Spinal cord (tissue), 10 donors: ENCODE data around the gene PLA2G2D. TPM values are rescaled to one million over a fixed set of nuclear protein-coding genes. Genes with fewer than 3 reads are reported as not detected.
A peak's percentile ranks its signal among the peaks of the same experiment; 100 is the strongest.

ENCODE experiments used
- DNase-seq, 6 donors: peaks; one replicate each; pipeline versions ENCODE4 v3.0.0 to v3.0.0-alpha.2; 2013 to 2015; ENCODE audit warnings: low spot score in 6 of 6, low read depth in 4 of 6
- H3K27ac ChIP-seq: one replicate; pipeline ENCODE4 v1.5.1; 2013; ENCODE audit warnings: low read depth, low read length, control low read depth
- H3K27me3 ChIP-seq: one replicate; pipeline ENCODE4 v1.6.1; 2013; ENCODE audit warnings: low read length; ENCODE audit not compliant: control insufficient read depth, insufficient read depth
- H3K36me3 ChIP-seq: one replicate; pipeline ENCODE4 v1.6.1; 2013; ENCODE audit warnings: low read length; ENCODE audit not compliant: control insufficient read depth, insufficient read depth
- H3K4me1 ChIP-seq: one replicate; pipeline ENCODE4 v1.6.1; 2013; ENCODE audit warnings: low read length; ENCODE audit not compliant: control insufficient read depth, insufficient read depth
- H3K4me3 ChIP-seq: one replicate; pipeline ENCODE4 v1.5.1; 2013; ENCODE audit warnings: low read depth, low read length, control low read depth
- H3K9me3 ChIP-seq: one replicate; pipeline ENCODE4 v1.6.1; 2013; ENCODE audit warnings: low read length; ENCODE audit not compliant: control insufficient read depth, insufficient read depth
- WGBS: methylation state at CpG from one replicate; pipeline ENCODE4 v1.1.5; 2013; ENCODE audit warnings: missing lambda C conversion rate; ENCODE audit not compliant: insufficient coverage; 5-methylcytosine and 5-hydroxymethylcytosine counted together
- long read RNA-seq, 4 donors: transcript quantifications; one replicate each; lab custom pipeline, GENCODE V29; 2026
- polyA plus RNA-seq, 2 donors: library from polyadenylated mRNA; unstranded; fragments of 120-200 nt; gene quantifications; one replicate each; pipeline ENCODE4 v1.2.1, GENCODE V29; 2013; ENCODE audit not compliant: insufficient read length in 2 of 2
- total RNA-seq, 2 donors: library from RNA; depleted of rRNA in 1 of 2; stranded (reverse); fragments of 120-200 nt in 1 of 2; fragments of >200 nt in 1 of 2; gene quantifications; one replicate each; pipeline versions ENCODE4 v1.2.3 to v1.2.4, GENCODE V29; 2013 to 2014
- donor health status: healthy.

Gene PLA2G2D
- not detected for total RNA-seq
- polyA plus RNA-seq: under 1 TPM; 0.10 to 0.18 TPM
- long read RNA-seq, donor 1: 0 reads
- long read RNA-seq, donor 2: 0 reads
- long read RNA-seq, donor 3: 0 reads
- long read RNA-seq, donor 4: 0 reads

DNA sequence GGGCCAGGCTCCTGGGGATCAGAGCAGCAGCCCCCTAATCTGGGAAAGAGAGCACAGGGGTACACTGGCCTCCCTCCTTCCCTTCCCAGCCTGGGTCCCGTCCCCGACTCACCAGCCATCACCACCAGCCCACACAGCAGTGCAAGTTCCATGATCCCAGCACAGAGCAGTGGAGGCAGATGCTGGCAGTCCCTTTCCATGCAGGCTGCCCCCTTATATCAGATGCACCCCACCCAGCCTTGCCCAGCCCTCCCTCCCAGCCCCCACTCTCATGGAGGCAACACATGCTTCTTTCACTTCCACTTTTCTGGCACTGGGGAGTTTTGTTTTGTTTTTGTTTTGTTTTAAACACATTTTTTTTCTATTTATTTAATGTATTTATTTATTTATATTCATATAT, at the start of gene PLA2G2D:
PLA2G2D (minus strand) TSS at position 190 of the 400 bp plus-strand sequence; CDS start at position 152, 38 bp downstream.
- no peaks in the 10 kb centered on the region for H3K36me3 ChIP-seq
- H3K4me1 ChIP-seq: no peaks in the 10 kb centered on the region
- DNase-seq: no peak
- no peak within 1 kb of the TSS for H3K27ac ChIP-seq
- no peak within 1 kb of the TSS for H3K4me3 ChIP-seq
- WGBS: 80% methylated on average over 2 of the region's 2 CpGs
- H3K27me3 ChIP-seq: no peaks in the 10 kb centered on the region
- no peaks in the 10 kb centered on the region for H3K9me3 ChIP-seq

DNA sequence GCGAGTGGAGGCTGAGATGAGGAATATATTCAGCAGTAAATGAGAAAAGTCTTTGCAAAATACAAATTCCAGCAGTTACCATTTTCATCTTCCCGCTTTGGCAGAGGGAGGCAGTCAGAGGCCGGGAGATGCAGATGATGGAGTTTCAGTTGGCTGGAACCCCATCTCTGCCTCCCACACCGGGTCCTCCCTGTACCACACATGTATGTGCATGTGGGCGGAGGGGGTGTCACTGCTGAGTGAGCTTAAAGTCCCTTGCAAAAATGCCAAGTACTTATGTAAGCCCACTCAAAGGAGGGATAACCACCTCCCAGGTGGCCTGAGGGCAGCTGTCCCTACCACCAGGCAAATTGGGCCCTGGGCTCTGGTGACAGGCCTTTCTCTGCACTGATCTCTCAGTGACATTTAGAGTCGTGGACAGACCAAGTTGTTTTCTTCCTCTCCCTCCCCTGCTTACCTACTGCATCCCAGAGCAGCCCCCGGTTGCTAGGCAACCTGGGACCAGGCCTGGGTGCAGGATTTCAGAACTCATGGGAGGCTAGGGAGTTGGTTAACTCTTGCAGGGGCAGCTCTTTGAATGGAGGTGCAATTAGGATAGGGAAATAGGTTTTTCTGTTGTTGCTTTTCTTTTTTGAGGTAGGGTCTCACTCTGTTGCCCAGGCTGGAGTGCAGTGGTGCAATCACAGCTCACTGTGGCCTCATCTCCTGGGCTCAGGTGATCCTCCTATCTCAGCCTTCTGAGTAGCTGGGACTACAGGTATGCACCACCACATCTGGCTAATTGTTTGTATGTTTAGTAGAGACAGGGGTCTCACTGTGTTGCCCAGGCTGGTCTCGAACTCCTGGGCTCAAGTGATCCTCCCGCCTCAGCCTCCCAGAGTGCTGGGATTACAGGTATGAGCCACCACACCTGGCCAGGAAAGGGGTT, 49.5 kb upstream of the PLA2G2D start:
- 33% methylated on average over 3 of the region's 9 CpGs for WGBS
- no peaks in the 10 kb centered on the region for H3K27me3 ChIP-seq
- no peaks in the 10 kb centered on the region for H3K36me3 ChIP-seq
- peaks cover 33% of the 10 kb centered on the region for H3K4me1 ChIP-seq
- peak in 2 of 6 donors; percentile 39 to 83 for DNase-seq
- H3K4me3 ChIP-seq: no peak overlapping the region
- H3K27ac ChIP-seq: no peak overlapping the region
- peaks cover 2% of the 10 kb centered on the region for H3K9me3 ChIP-seq

DNA sequence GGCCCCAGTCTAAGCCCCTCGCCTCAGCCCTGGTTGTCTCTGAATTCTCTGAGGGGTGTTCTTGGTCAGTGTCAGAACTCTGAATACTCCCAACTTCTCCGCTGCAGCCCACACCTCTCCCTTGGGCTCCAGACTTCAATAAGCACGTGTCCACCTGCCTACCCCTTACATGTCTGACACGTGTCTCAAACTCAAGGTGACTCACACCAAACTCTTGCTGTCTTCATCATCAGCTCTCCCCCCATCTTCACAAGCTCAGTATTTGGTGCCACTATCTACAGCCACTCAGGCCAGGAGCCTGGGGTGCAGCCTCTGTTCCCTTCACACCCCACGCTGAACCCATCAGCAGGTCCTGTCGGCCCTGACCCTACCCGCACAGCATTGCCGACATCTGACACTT, 47.8 kb upstream of the PLA2G2D start:
- Histone ChIP-seq H3K27ac (no peak overlapping the region), H3K36me3 (no peaks in the 10 kb centered on the region), H3K4me3 (no peak overlapping the region), H3K9me3 (peaks cover 2% of the 10 kb centered on the region), H3K27me3 (no peaks in the 10 kb centered on the region), H3K4me1 (peaks cover 33% of the 10 kb centered on the region)
- no peak for DNase-seq
- 78% methylated on average over 7 of the region's 8 CpGs for WGBS

DNA sequence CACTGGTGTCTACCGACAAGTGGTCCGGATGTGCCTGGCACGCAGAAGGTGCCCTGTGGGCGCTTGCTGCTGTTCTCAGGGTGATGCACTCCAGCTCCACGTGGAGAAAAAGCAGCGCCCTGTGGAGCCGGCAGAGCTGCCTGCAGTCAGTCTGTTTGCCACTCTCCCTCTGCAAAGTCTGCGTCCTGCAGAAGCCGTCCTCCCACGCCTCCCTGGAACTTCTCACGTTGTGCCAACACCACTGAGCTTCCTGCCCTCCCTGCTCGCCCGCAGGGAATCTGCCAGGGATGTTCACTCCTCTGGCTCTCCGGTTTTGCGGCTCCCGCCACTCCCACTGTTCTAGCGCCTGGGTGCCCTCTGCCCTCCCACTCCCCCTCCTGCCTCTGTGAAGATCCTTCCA, 46.7 kb upstream of the PLA2G2D start:
- H3K27ac ChIP-seq: no peak overlapping the region
- WGBS: 72% methylated on average over 17 of the region's 17 CpGs
- no peaks in the 10 kb centered on the region for H3K27me3 ChIP-seq
- no peak for DNase-seq
- peaks cover 2% of the 10 kb centered on the region for H3K9me3 ChIP-seq
- H3K4me1 ChIP-seq: peaks cover 33% of the 10 kb centered on the region
- no peaks in the 10 kb centered on the region for H3K36me3 ChIP-seq
- no peak overlapping the region for H3K4me3 ChIP-seq

GRCh38 chr1:20165522-20165951, 46.2 kb upstream of the PLA2G2D start:
- 80% methylated on average over 3 of the region's 16 CpGs for WGBS
- no peak overlapping the region for H3K27ac ChIP-seq
- peaks cover 33% of the 10 kb centered on the region for H3K4me1 ChIP-seq
- no peak overlapping the region for H3K4me3 ChIP-seq
- no peaks in the 10 kb centered on the region for H3K36me3 ChIP-seq
- DNase-seq: peak in 2 of 6 donors; percentile 18 to 32
- H3K27me3 ChIP-seq: no peaks in the 10 kb centered on the region
- peaks cover 2% of the 10 kb centered on the region for H3K9me3 ChIP-seq

GRCh38 chr1:20164694-20165202, 45.4 kb upstream of the PLA2G2D start:
- peak in 1 of 6 donors; percentile 25 for DNase-seq
- no peaks in the 10 kb centered on the region for H3K27me3 ChIP-seq
- H3K27ac ChIP-seq: no peak overlapping the region
- H3K4me3 ChIP-seq: no peak overlapping the region
- WGBS: 84% methylated on average over 15 of the region's 15 CpGs
- peaks cover 33% of the 10 kb centered on the region for H3K4me1 ChIP-seq
- H3K36me3 ChIP-seq: no peaks in the 10 kb centered on the region
- H3K9me3 ChIP-seq: peaks cover 5% of the 10 kb centered on the region

DNA sequence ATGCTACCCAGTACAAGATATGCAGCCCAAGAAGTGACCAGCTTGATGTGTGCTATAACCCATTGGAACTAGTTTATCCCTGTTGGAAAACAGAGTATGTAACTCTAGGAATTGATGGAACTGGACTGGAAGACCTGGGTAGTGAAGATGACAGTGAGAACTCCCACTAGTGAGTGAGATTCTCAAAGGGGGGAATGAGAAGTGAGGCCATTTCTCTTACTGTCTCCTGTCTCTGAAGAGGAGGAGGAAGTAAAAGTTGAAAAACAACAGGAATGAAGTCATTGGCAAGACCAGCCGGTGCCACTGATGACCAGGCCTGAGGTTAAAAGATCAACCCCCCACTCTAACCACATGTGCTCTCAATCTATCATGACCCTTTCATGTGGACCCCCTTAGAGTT, 40.7 kb upstream of the PLA2G2D start:
- H3K4me3 ChIP-seq: no peak overlapping the region
- no peaks in the 10 kb centered on the region for H3K36me3 ChIP-seq
- no peak overlapping the region for H3K27ac ChIP-seq
- 100% methylated on average over 1 of the region's 1 CpG for WGBS
- H3K27me3 ChIP-seq: no peaks in the 10 kb centered on the region
- no peak for DNase-seq
- peaks cover 3% of the 10 kb centered on the region for H3K4me1 ChIP-seq
- peaks cover 3% of the 10 kb centered on the region for H3K9me3 ChIP-seq

DNA sequence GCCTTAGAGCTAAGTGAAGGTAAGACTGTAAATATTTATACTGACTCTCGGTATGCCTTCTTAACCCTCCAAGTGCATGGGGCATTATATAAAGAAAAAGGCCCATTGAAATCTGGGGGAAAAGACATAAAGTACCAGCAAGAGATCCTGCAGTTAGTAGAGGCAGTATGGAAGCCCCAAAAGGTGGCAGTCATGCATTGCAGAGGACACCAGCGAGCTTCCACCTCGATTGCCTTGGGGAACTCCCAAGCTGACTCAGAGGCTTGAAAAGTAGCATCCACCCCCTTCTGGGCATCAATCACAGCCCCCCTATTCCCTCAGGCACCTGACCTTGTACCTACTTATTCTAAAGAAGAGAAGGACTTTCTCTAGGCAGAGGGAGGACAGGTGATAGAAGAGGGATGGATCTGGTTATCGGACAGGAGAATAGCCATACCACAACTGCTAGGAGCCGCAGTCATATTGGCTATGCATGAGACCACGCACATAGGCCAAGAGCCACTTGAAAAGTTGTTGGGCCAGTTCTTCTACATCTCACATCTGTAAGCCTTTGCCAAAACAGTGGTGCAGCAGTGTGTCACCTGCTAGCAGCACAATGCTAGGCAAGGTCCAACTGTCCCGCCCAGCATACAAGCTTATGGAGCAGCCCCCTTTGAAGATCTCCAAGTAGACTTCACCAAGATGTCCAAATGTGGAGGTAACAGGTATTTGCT, 39.2 kb upstream of the PLA2G2D start:
- Histone ChIP-seq H3K27me3 (no peaks in the 10 kb centered on the region), H3K4me1 (peaks cover 9% of the 10 kb centered on the region), H3K36me3 (no peaks in the 10 kb centered on the region), H3K4me3 (no peak overlapping the region), H3K9me3 (peaks cover 3% of the 10 kb centered on the region), H3K27ac (no peak overlapping the region)
- DNase-seq: no peak
- 100% methylated on average over 3 of the region's 7 CpGs for WGBS

DNA sequence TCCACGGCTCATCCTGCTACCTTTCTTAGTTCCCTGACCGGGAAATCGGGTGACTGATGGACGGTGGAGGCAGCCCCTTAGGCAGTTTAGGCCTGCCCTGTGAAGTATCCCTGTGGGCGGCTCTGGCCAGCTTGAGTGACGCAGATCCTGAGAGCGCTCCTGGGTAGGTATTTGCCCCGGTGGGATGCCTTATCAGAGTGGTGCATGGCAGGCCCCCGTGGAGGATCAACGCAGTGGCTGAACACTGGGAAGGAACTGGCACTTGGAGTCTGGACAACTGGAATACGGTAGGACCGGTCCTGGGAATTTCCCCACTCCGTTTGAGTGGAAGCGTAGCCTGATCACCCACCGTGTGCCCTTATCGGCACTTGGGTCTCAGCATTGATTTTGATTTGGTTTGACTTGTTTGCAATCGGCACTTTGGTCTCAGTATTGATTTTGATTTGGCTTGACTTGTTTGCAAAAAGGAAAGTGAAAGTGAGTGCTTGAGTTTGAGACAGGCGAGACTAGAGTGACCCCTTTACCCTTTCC, 35.0 kb upstream of the PLA2G2D start:
- H3K36me3 ChIP-seq: peaks cover 2% of the 10 kb centered on the region
- 85% methylated on average over 17 of the region's 18 CpGs for WGBS
- no peak overlapping the region for H3K27ac ChIP-seq
- no peaks in the 10 kb centered on the region for H3K9me3 ChIP-seq
- DNase-seq: no peak
- H3K4me3 ChIP-seq: no peak overlapping the region
- peaks cover 29% of the 10 kb centered on the region for H3K4me1 ChIP-seq
- no peaks in the 10 kb centered on the region for H3K27me3 ChIP-seq
